Body of pancreas (tissue), 4 donors: ENCODE results near the gene CSE1L.

Source experiments
- POLR2A ChIP-seq, 3 donors: fragments of 450-650 bp; IDR thresholded peaks; one replicate each; pipeline ENCODE4 v1.6.1; 2016; ENCODE audit warnings: antibody characterized with exemption in 3 of 3, mild to moderate bottlenecking in 2 of 3
- TF ChIP-seq, protein P1 (sequence below), 7 experiments: fragments of 450-650 bp in 4 of 7; fragments of 200-600 bp in 3 of 7; sonication (generic) in 3 of 7; IDR thresholded peaks; one replicate each; pipeline ENCODE4 v1.5.1; 2016 to 2019; ENCODE audit warnings: antibody characterized with exemption in 7 of 7

DNA sequence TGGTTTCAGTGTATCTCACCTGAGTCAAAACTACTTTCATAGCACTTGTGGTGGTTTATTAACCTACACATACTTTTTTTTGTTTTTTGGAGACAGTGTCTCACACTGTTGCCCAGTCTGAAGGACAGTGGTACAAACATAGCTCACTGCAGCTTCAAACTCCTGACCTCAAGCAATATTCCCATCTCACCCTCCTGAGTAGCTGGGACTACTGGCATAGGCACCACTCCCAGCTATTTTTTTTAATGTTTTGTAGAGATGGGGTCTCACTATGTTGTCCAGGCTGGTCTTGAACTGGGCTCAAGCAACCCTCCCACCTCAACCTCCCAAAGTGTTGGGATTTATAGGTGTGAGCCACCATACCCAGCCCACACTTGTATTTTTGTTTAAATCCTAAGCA lies 92.3 kb downstream of the CSE1L start:
- TF ChIP-seq POLR2A (IDR thresholded peaks at IDR 0.05), result no peak
- TF ChIP-seq, protein P1, sequence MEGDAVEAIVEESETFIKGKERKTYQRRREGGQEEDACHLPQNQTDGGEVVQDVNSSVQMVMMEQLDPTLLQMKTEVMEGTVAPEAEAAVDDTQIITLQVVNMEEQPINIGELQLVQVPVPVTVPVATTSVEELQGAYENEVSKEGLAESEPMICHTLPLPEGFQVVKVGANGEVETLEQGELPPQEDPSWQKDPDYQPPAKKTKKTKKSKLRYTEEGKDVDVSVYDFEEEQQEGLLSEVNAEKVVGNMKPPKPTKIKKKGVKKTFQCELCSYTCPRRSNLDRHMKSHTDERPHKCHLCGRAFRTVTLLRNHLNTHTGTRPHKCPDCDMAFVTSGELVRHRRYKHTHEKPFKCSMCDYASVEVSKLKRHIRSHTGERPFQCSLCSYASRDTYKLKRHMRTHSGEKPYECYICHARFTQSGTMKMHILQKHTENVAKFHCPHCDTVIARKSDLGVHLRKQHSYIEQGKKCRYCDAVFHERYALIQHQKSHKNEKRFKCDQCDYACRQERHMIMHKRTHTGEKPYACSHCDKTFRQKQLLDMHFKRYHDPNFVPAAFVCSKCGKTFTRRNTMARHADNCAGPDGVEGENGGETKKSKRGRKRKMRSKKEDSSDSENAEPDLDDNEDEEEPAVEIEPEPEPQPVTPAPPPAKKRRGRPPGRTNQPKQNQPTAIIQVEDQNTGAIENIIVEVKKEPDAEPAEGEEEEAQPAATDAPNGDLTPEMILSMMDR (IDR thresholded peaks at IDR 0.05), result no peak
